DMS79 treated with DMSO at 0.1 percent for 48 hours (cell line): ENCODE measurements around the gene MGAM2.

ENCODE experiments used
- DNase-seq: peaks from one replicate; lab custom pipeline; 2025; lab: John Stamatoyannopoulos, UW

The MGAM2 gene

DNA sequence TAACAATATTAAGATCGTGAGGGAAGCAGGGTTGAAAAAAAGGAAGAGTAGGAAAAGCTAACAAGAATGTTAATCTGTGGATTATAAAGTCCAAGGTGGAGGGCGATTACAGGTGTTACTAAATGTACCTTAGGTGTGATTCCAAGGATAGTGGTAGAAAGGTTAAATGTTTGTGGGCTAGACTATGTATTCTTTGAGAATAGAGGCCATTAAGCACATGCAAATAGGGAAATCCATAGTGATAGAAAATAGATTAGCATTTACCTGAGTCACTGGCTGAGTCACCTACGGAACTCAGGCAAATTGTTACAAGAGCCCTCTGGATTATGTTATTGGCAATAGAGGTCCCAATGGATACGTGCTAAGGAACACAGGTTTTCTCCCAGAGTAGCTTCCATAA is 9.0 kb downstream of the MGAM2 start:
- no peak for DNase-seq

DNA sequence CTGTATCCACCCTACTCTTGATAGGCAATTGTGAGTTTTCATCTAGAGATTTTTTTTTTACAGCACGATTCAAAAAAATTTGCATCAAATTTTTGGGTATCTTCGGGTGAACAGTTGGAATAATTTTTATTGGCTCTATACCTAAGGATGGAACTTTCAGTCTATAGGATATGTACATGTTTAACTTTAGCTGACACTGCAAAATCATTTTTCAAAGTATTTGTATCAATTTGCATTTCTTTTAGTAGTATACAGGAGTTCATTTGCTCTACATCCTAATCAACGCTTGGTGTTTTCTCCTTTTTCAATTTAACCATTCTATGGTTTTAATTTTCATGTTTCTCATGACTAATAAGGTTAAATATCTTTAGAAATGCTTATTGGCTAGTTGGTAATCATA is 11.7 kb downstream of the MGAM2 start:
- DNase-seq: no peak

DNA sequence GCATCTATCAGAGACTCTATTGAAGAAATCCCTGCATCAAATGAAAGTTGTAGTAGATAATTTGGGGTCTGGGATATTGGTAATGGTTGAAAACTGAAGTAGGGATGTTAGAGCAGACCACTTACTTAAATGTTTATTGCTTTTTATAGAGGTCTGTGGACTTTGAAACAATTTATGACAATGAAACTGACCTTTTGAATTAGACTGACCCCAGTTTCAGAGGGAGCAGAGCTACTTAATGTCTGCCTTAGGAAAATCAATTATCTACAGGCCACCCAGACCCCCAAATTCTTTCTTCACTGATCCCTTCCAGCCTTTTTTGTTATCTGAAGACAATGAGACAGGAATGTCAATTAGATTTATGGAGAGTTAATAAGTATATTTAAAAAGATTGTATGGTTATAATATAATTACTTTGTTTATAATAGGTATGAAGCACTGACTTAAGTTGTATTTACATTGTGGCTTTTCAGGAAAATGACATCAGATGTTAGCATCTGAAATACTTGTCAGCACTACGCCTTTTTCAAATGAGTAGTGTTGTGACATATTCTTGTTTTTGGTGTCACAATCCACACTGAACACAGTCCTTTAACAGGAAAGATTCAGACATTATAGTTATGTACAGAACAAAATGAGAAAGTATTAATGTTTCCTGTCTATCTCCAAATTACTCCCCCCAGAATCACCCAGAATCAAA is 13.9 kb downstream of the MGAM2 start:
- DNase-seq: no peak

DNA sequence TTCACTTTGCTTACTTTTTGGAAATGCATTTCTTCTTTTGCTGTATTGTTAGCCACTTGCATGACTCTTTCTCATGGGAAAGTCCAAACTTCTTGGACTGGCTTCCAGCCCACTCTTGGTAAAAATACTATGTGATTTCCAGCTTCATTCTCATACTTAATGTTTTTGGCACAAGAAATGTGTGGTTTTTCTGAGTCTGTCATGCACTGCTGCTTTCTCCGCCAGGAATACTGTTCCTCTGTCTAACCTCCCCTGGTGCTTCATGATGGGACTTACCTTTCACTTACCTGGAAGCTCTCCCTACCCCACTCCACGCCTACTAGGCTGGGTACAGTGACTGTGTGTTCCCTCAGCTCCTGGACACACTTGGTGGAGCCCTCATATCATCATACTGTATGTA is 18.7 kb downstream of the MGAM2 start:
- DNase-seq: no peak

DNA sequence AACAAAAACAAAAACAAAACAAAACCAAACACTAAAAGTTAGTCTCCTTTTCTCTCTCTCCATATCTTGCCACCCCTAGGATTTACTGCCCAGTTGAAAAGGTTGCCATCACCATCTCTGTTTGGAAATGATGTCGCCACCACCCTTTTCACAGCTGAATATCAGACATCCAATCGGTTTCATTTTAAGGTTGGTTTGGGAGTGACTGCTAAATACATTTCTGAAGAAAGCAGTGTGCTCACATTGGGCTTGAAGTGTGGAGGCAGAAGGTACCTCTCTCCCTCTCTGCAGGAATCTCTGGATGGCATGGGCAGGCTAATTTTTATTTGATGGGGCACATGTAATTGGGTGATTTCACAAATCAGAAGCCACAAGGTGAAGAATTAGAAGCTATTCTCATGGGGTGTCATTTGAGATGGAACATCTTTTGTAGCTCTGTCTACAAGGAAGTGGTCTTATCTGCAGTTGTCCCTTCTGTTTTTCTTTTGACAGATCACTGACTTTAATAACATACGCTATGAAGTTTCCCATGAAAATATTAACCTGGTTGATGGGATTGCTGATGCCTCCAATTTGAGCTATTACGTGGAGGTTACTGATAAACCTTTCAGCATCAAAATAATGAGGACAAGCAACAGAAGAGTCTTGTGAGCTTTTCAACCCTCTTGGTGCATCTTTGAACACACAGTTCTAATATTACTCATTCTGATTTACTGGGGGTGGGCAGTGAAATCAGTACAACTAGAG is 20.1 kb downstream of the MGAM2 start:
- no peak for DNase-seq

GRCh38 chr7:142133731-142134148 is 22.2 kb downstream of the MGAM2 start:
- no peak for DNase-seq

DNA sequence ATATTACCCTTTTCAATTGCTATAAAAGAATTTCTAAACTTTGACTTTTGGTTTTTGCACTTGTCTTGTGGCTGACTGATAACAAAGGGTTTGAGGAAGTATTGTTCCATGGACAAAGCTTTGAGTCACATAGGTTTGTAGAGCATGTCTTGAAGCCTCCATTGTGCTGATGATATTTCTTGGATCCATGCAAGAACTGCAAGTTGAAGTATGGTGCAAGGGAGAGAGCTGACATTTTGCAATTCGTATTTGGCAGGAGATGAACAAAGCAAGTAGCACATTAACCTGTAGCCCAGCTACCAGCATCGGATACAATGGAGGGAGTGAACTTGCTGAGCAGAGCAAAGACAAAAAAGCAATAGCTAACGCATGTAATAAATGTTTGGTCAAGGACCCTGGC is 23.4 kb downstream of the MGAM2 start:
- no peak for DNase-seq

DNA sequence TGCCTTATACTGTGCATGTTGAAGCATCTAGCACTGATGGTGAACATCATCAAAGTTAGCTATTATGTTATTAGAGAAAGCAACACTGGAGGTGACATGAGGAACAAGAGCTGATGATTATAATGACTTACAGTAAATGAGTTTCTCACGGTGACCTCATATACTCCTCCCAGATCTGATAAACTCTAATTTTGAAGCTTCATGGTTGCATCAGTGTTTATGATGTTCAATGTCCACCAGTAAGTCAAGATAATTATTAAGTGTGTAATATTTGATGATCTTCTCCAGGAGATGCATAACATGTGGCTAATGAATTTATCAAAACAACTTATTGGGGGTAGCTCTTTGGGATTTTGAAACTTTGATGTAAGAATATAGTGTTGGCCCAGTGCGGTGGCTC is 27.5 kb downstream of the MGAM2 start:
- no peak for DNase-seq

- DNase-seq: peak; percentile 3
Observed at GRCh38 chr7:142139597-142140400, 28.3 kb downstream of the MGAM2 start.

DNA sequence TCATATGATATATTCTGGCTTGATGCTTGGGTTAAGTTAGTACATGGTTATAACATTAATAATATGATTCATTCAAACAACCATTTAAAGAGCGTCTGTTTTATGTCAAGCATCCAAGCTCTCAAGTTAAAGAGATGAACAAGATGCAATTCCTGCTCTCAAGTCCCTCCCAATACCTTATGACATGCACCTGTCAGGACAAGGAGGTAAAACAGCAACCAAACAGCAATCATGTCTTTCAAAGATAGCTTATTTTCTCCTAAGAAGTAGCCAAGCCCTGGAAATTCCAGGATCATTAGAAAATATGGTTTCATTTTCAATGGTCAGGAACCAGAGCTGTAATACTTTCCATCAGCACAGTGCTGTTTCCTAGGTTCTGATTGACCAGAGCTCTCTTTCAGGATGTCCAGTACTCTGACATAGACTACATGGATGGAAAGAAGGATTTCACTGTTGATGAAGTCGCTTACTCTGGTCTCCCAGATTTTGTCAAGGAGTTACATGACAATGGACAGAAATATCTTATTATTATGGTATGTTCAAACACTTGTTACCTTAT is 29.0 kb downstream of the MGAM2 start:
- DNase-seq: no peak

GRCh38 chr7:142142702-142143101 is 31.2 kb downstream of the MGAM2 start:
- DNase-seq: no peak

DNA sequence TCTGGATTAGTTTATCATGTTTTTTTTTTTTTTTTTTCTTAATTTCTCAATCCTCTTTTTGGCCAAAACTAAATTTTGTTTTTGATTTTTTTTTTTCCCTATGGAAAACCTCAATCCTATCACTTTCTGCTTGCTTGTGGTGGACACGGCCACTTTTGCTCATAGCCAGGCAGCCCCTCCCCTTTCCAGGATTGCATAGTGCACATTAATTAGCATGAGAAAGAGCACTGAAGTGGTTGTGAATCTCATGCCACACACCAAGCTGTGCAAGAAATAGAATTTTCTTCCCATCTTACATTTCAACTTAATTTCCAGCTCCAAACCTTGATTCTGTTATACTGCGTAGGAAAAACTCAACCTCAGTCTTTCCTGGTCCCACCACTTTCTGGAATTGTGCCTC is 34.6 kb downstream of the MGAM2 start:
- no peak for DNase-seq

DNA sequence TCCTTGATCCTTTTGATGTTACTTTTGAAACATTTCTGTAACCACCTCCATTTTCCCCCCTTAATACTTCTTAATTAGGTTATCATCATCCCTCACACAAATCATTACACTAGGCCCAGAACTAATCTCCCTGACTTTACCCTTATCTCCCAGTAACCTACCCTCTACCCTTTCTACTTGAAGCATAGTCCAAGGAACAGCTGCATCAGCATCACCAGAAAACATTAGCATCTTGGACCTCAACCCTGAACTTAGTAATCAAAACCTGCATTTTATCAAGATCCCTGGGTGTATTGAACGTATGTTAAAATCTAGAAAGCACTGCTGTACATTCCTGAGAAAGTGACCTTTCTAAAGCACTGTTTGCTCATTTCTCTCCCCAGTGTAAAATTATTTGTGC is 38.8 kb downstream of the MGAM2 start:
- no peak for DNase-seq

DNA sequence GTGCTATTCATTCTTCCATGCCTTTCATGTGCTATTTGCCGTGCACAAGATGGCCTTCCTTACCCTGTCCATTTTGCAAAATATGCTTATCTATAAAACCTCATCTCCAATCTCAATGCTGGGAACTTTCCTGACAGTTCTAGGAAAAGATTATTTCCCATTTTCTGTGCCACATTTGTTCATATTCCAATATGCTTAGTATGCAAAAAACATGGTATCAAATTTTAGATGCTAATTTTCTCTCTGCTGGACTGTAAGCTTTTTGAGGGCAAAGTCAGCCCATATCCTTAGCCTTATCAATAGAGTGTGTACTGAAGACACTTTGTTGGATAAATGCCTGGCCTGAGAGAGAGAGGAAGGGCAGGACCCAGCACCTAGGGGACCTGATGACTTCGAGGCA is 39.4 kb downstream of the MGAM2 start:
- no peak for DNase-seq

DNA sequence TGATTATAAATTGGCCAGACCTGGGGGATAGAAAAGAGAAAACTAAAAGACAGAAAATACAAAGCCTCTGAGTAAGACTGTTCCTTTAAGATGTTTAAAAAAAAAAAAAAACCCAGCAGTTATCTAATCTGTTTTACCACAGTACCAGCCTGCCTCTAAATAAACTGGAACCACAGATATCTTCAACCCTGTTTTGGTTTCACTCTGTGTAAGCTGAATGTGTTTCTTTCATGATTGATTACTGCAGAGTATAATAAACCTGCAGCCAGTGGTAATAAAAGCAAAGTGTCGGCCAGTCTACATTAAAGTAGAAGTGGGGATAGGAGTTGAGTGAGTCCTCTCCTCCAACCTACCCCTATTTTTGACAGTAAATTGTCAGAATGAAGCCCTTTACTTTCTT is 40.6 kb downstream of the MGAM2 start:
- DNase-seq: no peak

- no peak for DNase-seq
Observed at GRCh38 chr7:142153400-142153799, 41.9 kb downstream of the MGAM2 start.

DNA sequence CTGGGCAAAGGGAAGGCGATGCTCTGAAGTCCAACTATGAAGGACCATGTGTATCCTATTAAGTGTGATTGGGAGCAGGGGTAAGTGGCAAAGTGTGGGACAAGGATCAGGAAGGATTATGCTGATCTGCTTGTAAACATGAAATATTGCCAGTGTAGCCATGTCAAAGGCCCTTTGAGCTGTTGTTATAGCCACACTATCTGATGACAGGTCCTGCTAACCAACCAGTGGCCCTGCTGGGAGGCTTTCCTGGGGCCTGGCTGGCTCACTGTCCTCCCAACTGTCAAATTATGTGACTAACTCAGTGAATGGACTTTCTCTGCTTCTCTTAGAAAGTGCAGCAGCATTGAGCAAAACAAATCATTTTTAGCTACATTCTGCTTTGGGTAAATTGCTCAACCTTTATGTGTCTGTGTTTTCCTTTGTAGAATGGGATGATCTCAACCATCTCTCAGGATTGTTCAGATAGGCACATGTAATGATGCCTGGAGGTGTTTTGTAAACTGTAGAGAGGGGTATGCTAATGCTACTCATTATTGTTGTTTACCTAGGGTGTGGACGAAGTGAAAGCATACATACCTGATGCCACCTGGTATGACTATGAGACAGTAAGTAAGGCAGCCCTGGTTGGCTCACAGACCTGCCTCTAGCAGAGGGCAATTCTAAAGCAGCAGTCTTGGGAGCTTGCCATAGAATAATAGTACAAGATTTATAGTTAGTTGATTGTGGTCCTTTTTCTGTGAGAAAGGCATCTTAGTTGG is 47.4 kb downstream of the MGAM2 start:
- DNase-seq: no peak

- no peak for DNase-seq
Observed at GRCh38 chr7:142161921-142162320, 50.4 kb downstream of the MGAM2 start.

- DNase-seq: no peak
Observed at GRCh38 chr7:142168746-142169145, 57.2 kb downstream of the MGAM2 start.

DNA sequence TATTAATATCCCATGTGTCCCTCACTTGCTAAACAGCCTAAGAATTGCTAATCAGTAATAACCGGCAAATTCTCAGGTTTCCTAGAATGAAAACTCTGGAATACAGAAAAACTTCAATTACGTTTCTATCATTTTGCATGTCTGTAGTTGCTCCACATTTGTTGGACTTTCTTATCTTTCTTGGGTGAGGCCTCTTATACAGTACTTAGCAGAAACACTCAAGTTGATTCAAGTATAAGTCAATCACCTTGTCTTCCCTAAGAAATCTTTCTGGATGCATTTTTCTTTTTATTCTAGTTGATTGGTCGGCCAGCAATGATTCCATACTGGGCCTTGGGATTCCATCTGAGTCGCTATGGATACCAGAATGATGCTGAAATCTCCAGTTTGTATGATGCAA is 61.4 kb downstream of the MGAM2 start:
- DNase-seq: no peak

- no peak for DNase-seq
Observed at GRCh38 chr7:142174441-142174840, 62.9 kb downstream of the MGAM2 start.

DNA sequence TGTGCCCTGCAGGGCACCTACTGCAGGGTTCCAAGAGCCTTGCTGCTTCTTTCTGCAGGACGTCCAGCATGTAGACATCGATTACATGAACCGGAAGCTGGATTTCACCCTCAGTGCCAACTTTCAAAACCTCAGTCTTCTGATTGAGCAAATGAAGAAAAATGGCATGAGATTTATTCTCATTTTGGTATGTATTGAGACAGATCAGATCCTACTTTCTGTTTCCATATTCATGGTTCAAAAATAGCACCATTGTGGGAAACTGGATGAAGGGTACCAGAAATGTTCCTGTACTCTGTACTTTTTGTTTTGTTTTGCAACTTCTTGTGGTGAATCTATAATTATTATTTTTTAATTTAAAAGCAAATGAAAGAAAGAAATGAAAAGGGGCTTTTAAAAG is 64.1 kb downstream of the MGAM2 start:
- DNase-seq: no peak
